ENCODE results near the gene OR5AS1. TPM values are rescaled to one million over a fixed set of nuclear protein-coding genes. Genes with fewer than 3 reads are reported as not detected.

The OR5AS1 gene
- not detected for total RNA-seq

GRCh38 chr11:56027354-56027753 is at the start of gene OR5AS1:
Gene OR5AS1, plus strand, starts transcription at chr11:56027654. Its CDS starts 2,765 bp downstream, at chr11:56030419.
- Histone ChIP-seq H3K4me3 (no peak within 1 kb of the TSS), H3K36me3 (no peaks in the 10 kb centered on the region), H3K27ac (no peak within 1 kb of the TSS), H3K27me3 (no peaks in the 10 kb centered on the region), H3K9me3 (no peaks in the 10 kb centered on the region), H3K4me1 (no peaks in the 10 kb centered on the region)
- intact Hi-C loops (cut with DNase I): no loop called here
- TF ChIP-seq CTCF (IDR thresholded peaks at IDR 0.05): no peak
- no peak for DNase-seq (ENCODE audit: low spot score in 2 of 2)

GRCh38 chr11:55994525-55994924 is 32.9 kb upstream of the OR5AS1 start, which contains the start of gene OR5F1:
Gene OR5F1, minus strand, starts transcription at chr11:55994625. Its CDS starts 0 bp downstream, at chr11:55994625.
- DNase-seq (ENCODE audit: low spot score in 2 of 2): no peak
- Histone ChIP-seq H3K4me3 (no peak within 1 kb of the TSS), H3K27me3 (no peaks in the 10 kb centered on the region), H3K27ac (no peak within 1 kb of the TSS), H3K4me1 (no peaks in the 10 kb centered on the region), H3K36me3 (no peaks in the 10 kb centered on the region), H3K9me3 (no peaks in the 10 kb centered on the region)
- TF ChIP-seq CTCF (IDR thresholded peaks at IDR 0.05): no peak
- intact Hi-C loops (cut with DNase I): no loop called here

- no peaks in the 10 kb centered on the region for H3K9me3 ChIP-seq
- no peaks in the 10 kb centered on the region for H3K4me1 ChIP-seq
- intact Hi-C loops (cut with DNase I): no loop called here
- no peaks in the 10 kb centered on the region for H3K36me3 ChIP-seq
- no peak for TF ChIP-seq CTCF (IDR thresholded peaks at IDR 0.05)
- DNase-seq (ENCODE audit: low spot score in 2 of 2): no peak
- no peak overlapping the region for H3K4me3 ChIP-seq
- no peak overlapping the region for H3K27ac ChIP-seq
- no peaks in the 10 kb centered on the region for H3K27me3 ChIP-seq
These were observed 16.7 kb upstream of the OR5AS1 start for GRCh38 chr11:56010716-56011115.

- TF ChIP-seq CTCF (IDR thresholded peaks at IDR 0.05): no peak
- no peaks in the 10 kb centered on the region for H3K4me1 ChIP-seq
- H3K4me3 ChIP-seq: no peak overlapping the region
- intact Hi-C loops (cut with DNase I): no loop called here
- H3K27ac ChIP-seq: no peak overlapping the region
- H3K9me3 ChIP-seq: no peaks in the 10 kb centered on the region
- no peaks in the 10 kb centered on the region for H3K27me3 ChIP-seq
- H3K36me3 ChIP-seq: no peaks in the 10 kb centered on the region
- no peak for DNase-seq (ENCODE audit: low spot score in 2 of 2)
These were observed 13.6 kb upstream of the OR5AS1 start for GRCh38 chr11:56013805-56014204.

GRCh38 chr11:56045538-56045937 is 18.1 kb downstream of the OR5AS1 start:
- no peak for DNase-seq (ENCODE audit: low spot score in 2 of 2)
- intact Hi-C loops (cut with DNase I): no loop called here
- H3K27ac ChIP-seq: no peak overlapping the region
- no peak for TF ChIP-seq CTCF (IDR thresholded peaks at IDR 0.05)
- no peaks in the 10 kb centered on the region for H3K27me3 ChIP-seq
- no peak overlapping the region for H3K4me3 ChIP-seq
- no peaks in the 10 kb centered on the region for H3K9me3 ChIP-seq
- no peaks in the 10 kb centered on the region for H3K4me1 ChIP-seq
- no peaks in the 10 kb centered on the region for H3K36me3 ChIP-seq

GRCh38 chr11:56048480-56048879 is 21.0 kb downstream of the OR5AS1 start:
- Histone ChIP-seq H3K9me3 (no peaks in the 10 kb centered on the region), H3K4me3 (no peak overlapping the region), H3K4me1 (no peaks in the 10 kb centered on the region), H3K36me3 (no peaks in the 10 kb centered on the region), H3K27me3 (no peaks in the 10 kb centered on the region), H3K27ac (no peak overlapping the region)
- DNase-seq (ENCODE audit: low spot score in 2 of 2): no peak
- TF ChIP-seq CTCF (IDR thresholded peaks at IDR 0.05): no peak
- intact Hi-C loops (cut with DNase I): no loop called here

Measured in ascending aorta (tissue), 2 donors.